HepG2 (cell line): Measurements from ENCODE around the gene CACNG5. TPM values are rescaled to one million over a fixed set of nuclear protein-coding genes. Genes with fewer than 3 reads are reported as not detected.

ENCODE experiments used
- ATAD3A ChIP-seq: sonication (generic); formaldehyde crosslinking; IDR thresholded peaks from 2 replicates; pipeline ENCODE4 v1.4.0; 2020; ENCODE audit warnings: missing genetic modification reagents
- ETS1 ChIP-seq: sonication (generic); formaldehyde crosslinking; IDR thresholded peaks from 2 replicates; pipeline ENCODE4 v1.4.0; 2020; ENCODE audit warnings: missing genetic modification reagents
- FOXP4 ChIP-seq: sonication (generic); formaldehyde crosslinking; IDR thresholded peaks from 2 replicates; pipeline ENCODE4 v1.4.0; 2020; ENCODE audit warnings: missing genetic modification reagents
- HNF1B ChIP-seq: sonication (generic); formaldehyde crosslinking; IDR thresholded peaks from 2 replicates; pipeline ENCODE4 v1.5.1; 2020; ENCODE audit warnings: mild to moderate bottlenecking, moderate library complexity, missing genetic modification reagents
- HNRNPUL1 ChIP-seq: fragments of 200-400 bp; formaldehyde crosslinking; IDR thresholded peaks from 2 replicates; pipeline ENCODE4 v1.6.1; 2017; ENCODE audit warnings: low read depth, mild to moderate bottlenecking, low read length, moderate library complexity
- MLXIP ChIP-seq: sonication (generic); formaldehyde crosslinking; IDR thresholded peaks from 2 replicates; pipeline ENCODE4 v1.9.0; 2021; ENCODE audit warnings: missing genetic modification reagents, borderline replicate concordance
- PCBP1 ChIP-seq: fragments of 200-400 bp; formaldehyde crosslinking; IDR thresholded peaks from 2 replicates; pipeline ENCODE4 v1.6.1; 2017; ENCODE audit warnings: mild to moderate bottlenecking, low read depth, low read length, borderline replicate concordance
- POLR2AphosphoS5 ChIP-seq: IDR thresholded peaks from 2 replicates; pipeline ENCODE4 v1.6.1; 2012; ENCODE audit warnings: low read depth, low read length
- REST ChIP-seq, 2 experiments: IDR thresholded peaks; 2 replicates each; pipeline ENCODE4 v1.6.1; 2011 to 2012; ENCODE audit warnings: low read length in 2 of 2, borderline replicate concordance in 1 of 2, low read depth in 1 of 2, mild to moderate bottlenecking in 1 of 2, moderate library complexity in 1 of 2
- RFX5 ChIP-seq: IDR thresholded peaks from 2 replicates; pipeline ENCODE4 v1.6.1; 2011; ENCODE audit warnings: low read depth, low read length, improper control_type of control experiment
- RFXAP ChIP-seq: sonication (generic); formaldehyde crosslinking; IDR thresholded peaks from 2 replicates; pipeline ENCODE4 v1.4.0; 2020; ENCODE audit warnings: missing genetic modification reagents, borderline replicate concordance
- SCMH1 ChIP-seq: sonication (generic); formaldehyde crosslinking; IDR thresholded peaks from 2 replicates; pipeline ENCODE4 v1.9.0; 2021; ENCODE audit warnings: missing genetic modification reagents, mild to moderate bottlenecking, borderline replicate concordance
- ZFP82 ChIP-seq: sonication (generic); formaldehyde crosslinking; IDR thresholded peaks from 2 replicates; pipeline ENCODE4 v1.5.1; 2020; ENCODE audit warnings: mild to moderate bottlenecking, missing genetic modification reagents, borderline replicate concordance
- ZNF12 ChIP-seq: sonication (generic); formaldehyde crosslinking; IDR thresholded peaks from 2 replicates; pipeline ENCODE4 v1.5.0; 2020; ENCODE audit warnings: missing genetic modification reagents
- ZNF136 ChIP-seq: sonication (generic); formaldehyde crosslinking; IDR thresholded peaks from 2 replicates; pipeline ENCODE4 v1.8.1; 2022; ENCODE audit warnings: low read depth, mild to moderate bottlenecking, moderate library complexity, missing genetic modification reagents
- ZNF230 ChIP-seq: sonication (generic); formaldehyde crosslinking; IDR thresholded peaks from 2 replicates; pipeline ENCODE4 v1.4.0; 2020; ENCODE audit warnings: mild to moderate bottlenecking, missing genetic modification reagents
- polyA plus RNA-seq, 8 experiments: library from polyadenylated mRNA; depleted of rRNA in 3 of 8; stranded (reverse) in 7 of 8; unstranded in 1 of 8; fragments of >200 nt; fragmentation: Illumina TruSeq in 4 of 8; extraction: Trizol in 4 of 8; gene quantifications; 2 replicates each; pipeline versions ENCODE4 v1.2.1 to v1.2.3, GENCODE V29; 2011 to 2016; ENCODE audit warnings: low read depth in 4 of 8, missing spikeins in 1 of 8, mixed read lengths in 1 of 8; ENCODE audit not compliant: insufficient read depth in 1 of 8
- total RNA-seq, 5 experiments: library from RNA; depleted of rRNA; stranded (reverse); fragments of >200 nt; fragmentation: Illumina TruSeq; extraction: Trizol; gene quantifications; 2 replicates each; pipeline ENCODE4 v1.2.3, GENCODE V29; 2016; ENCODE audit warnings: low read depth in 1 of 5

CACNG5 gene
- total and polyA plus RNA-seq, 2 of the 13 experiments (the other 11 are each of a cell fraction or from before 2014, with no cell fraction given): not detected

- no peak for TF ChIP-seq MLXIP (CRISPR knock-in tag)
- peak; percentile 33; the same call in 1 of the 2 replicates for TF ChIP-seq ZNF12 (CRISPR knock-in tag)
- peak; percentile 84 to 98 for TF ChIP-seq REST (IDR thresholded peaks at IDR 0.05; ENCODE audit: borderline replicate concordance in 1 of 2, low read depth in 1 of 2, low read length in 2 of 2)
- no peak for TF ChIP-seq RFXAP
- no peak for TF ChIP-seq SCMH1
- TF ChIP-seq HNRNPUL1: no peak
- TF ChIP-seq ZNF136 (CRISPR knock-in tag): no peak
- TF ChIP-seq ZFP82 (CRISPR knock-in tag): no peak
- no peak for TF ChIP-seq ATAD3A (CRISPR knock-in tag)
- no peak for TF ChIP-seq FOXP4 (CRISPR knock-in tag)
- no peak for TF ChIP-seq ETS1 (CRISPR knock-in tag)
- TF ChIP-seq HNF1B: no peak
- TF ChIP-seq PCBP1: no peak
- TF ChIP-seq RFX5: no peak
- no peak for TF ChIP-seq POLR2AphosphoS5
- TF ChIP-seq ZNF230 (CRISPR knock-in tag): no peak
Measured at GRCh38 chr17:66829386-66829864, 5.5 kb upstream of the CACNG5 start (continued).
